ENCODE data around the gene CIB4. TPM values are rescaled to one million over a fixed set of nuclear protein-coding genes. Genes with fewer than 3 reads are reported as not detected.

The CIB4 gene
- total and polyA plus RNA-seq, 9 of the 15 experiments (the other 6 are each of a cell fraction or from before 2014, with no cell fraction given): not detected

DNA sequence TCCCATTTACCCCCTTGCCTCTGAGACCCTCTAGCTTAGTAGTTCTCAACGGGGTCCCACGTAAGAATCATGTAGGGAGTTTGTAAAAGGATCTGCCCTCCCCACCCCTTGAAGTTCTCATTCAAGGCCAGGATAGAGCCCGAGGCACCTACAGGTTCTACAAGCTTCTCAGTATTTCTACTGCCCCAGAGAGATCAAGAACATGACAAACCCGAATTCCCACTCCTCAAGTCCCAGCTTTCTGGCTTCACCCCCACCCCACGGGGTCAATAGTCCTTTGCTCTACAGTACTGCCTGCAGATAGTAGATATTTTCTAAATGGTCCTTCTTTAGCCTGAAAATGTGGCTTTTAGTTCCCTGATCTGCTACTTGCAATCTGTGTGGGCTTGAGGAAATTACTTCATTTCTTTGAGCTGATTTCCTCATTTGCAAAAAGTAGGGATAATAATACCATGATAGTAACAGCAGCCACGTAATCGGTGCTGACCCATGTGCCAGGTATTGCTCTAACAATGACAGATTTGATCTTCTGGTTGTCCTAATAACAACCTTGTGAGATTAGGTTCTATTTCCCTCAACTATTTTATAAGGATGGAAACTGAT is 7.1 kb downstream of the CIB4 start:
- no peak for FAIRE-seq
- intact Hi-C loops (cut with micrococcal nuclease): no loop called here
- Histone ChIP-seq H3K9ac (ENCODE audit: insufficient read depth in 1 of 2, low read depth in 2 of 2, low read length in 2 of 2) (no peak overlapping the region), H3K27ac (ENCODE audit: extremely low read depth, low read depth, low read length) (no peak overlapping the region), H3K4me3 (no peak overlapping the region), H2AFZ (ENCODE audit: low read depth, low read length) (no peak overlapping the region), H3K4me1 (replicated peaks in 1 of 2; ENCODE audit: control insufficient read depth in 2 of 2, insufficient read depth in 2 of 2, low read length in 2 of 2) (peaks cover 0 to 3% of the 10 kb centered on the region in 2 experiments; a peak in 3 of 5 replicates), H3K79me2 (ENCODE audit: control insufficient read depth, insufficient read depth, low read length) (no peaks in the 10 kb centered on the region), H3K9me1 (ENCODE audit: control insufficient read depth, insufficient read depth, low read length) (no peaks in the 10 kb centered on the region), H3K4me2 (ENCODE audit: insufficient read depth, low read length) (no peak overlapping the region), H4K20me1 (replicated peaks; ENCODE audit: control insufficient read depth, insufficient read depth, low read length) (peaks cover 18% of the 10 kb centered on the region; the same call in 1 of the 2 replicates), H3K9me3 (replicated peaks; ENCODE audit: control insufficient read depth, insufficient read depth, low read depth, low read length) (no peaks in the 10 kb centered on the region), H3K27me3 (ENCODE audit: control insufficient read depth in 2 of 2, insufficient read depth in 2 of 2, low read length in 2 of 2) (peaks cover 43 to 85% of the 10 kb centered on the region in 2 experiments; a peak in 4 of 5 replicates), H3K36me3 (ENCODE audit: control insufficient read depth, insufficient read depth, low read length) (no peaks in the 10 kb centered on the region)
- no TSS peak for BruUV-seq (replicated peaks)
- WGBS (ENCODE audit: insufficient coverage, low coverage, missing lambda C conversion rate): 2% methylated on average over 7 of the region's 7 CpGs
- POLR2A ChIA-PET: interaction anchor here (0.6 to 1.2 kb wide), 4 partner anchors 16 to 153 kb away, joined by 3 to 5 read pairs (median 3); no protein-coding TSS in a partner anchor
- in situ Hi-C loops (cut with MboI): no loop called here
- no peak for DNase-seq (ENCODE audit: extremely low read depth in 1 of 4, low spot score in 3 of 4)
- CTCF ChIA-PET (ENCODE audit: low intra/inter-chr PET ratio): no interaction called here
- TF ChIP-seq SAFB (IDR thresholded peaks at IDR 0.05; ENCODE audit: borderline replicate concordance, low read depth, low read length): no peak
- TF ChIP-seq, protein P1, sequence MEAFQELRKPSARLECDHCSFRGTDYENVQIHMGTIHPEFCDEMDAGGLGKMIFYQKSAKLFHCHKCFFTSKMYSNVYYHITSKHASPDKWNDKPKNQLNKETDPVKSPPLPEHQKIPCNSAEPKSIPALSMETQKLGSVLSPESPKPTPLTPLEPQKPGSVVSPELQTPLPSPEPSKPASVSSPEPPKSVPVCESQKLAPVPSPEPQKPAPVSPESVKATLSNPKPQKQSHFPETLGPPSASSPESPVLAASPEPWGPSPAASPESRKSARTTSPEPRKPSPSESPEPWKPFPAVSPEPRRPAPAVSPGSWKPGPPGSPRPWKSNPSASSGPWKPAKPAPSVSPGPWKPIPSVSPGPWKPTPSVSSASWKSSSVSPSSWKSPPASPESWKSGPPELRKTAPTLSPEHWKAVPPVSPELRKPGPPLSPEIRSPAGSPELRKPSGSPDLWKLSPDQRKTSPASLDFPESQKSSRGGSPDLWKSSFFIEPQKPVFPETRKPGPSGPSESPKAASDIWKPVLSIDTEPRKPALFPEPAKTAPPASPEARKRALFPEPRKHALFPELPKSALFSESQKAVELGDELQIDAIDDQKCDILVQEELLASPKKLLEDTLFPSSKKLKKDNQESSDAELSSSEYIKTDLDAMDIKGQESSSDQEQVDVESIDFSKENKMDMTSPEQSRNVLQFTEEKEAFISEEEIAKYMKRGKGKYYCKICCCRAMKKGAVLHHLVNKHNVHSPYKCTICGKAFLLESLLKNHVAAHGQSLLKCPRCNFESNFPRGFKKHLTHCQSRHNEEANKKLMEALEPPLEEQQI (IDR thresholded peaks at IDR 0.05): no peak
- ATAC-seq: no peak
